IMR-90 (cell line): ENCODE results near the gene NKD1. TPM values are rescaled to one million over a fixed set of nuclear protein-coding genes. Genes with fewer than 3 reads are reported as not detected.

Experiments
- ATAC-seq: fragments of 200-7000 bp; cut with Tn5 transposase; 2 replicates; pipeline ENCODE4 v1.9.1; 2020; ENCODE audit warnings: low read depth, mild to moderate bottlenecking, moderate library complexity
- BruUV-seq: library from RNA; stranded (reverse); fragments of 400-500 nt; replicated peaks from 2 replicates; lab custom pipeline; 2021; lab: Mats Ljungman, UMichigan
- CTCF ChIA-PET: fragments of 300-600 bp; formaldehyde crosslinking; extraction: SDS; loops from one replicate; lab custom pipeline; 2021; ENCODE audit warnings: antibody characterized with exemption; lab: Yijun Ruan, JAX
- POLR2A ChIA-PET: fragments of 300-600 bp; sonication (Branson Sonifier 250); formaldehyde crosslinking; loops from one replicate; lab custom pipeline; 2022; ENCODE audit warnings: antibody characterized with exemption; ENCODE audit not compliant: unreplicated experiment; lab: Charles Lee
- DNase-seq: peaks from one replicate; pipeline ENCODE4 v3.0.0; 2013
- H2AFZ ChIP-seq: replicated peaks from 2 replicates; pipeline ENCODE3; 2013; ENCODE audit warnings: low read length, mild to moderate bottlenecking; ENCODE audit not compliant: poor library complexity
- H2AK5ac ChIP-seq: 2 replicates; pipeline ENCODE4 v1.6.1; 2013; ENCODE audit warnings: low read depth, low read length, inconsistent platforms
- H2AK9ac ChIP-seq: replicated peaks from 2 replicates; pipeline ENCODE3; 2013; ENCODE audit warnings: mild to moderate bottlenecking, low read depth, low read length, moderate library complexity; ENCODE audit not compliant: poor library complexity
- H2BK120ac ChIP-seq: 2 replicates; pipeline ENCODE4 v1.6.1; 2013; ENCODE audit warnings: low read depth, low read length, inconsistent platforms
- H2BK15ac ChIP-seq: 3 replicates; pipeline ENCODE4 v1.6.1; 2013; ENCODE audit warnings: low read depth, low read length, inconsistent platforms
- H2BK20ac ChIP-seq: 2 replicates; pipeline ENCODE4 v1.6.1; 2013; ENCODE audit warnings: low read depth, mild to moderate bottlenecking, inconsistent platforms, low read length, moderate library complexity
- H2BK5ac ChIP-seq: 2 replicates; pipeline ENCODE4 v1.6.1; 2013; ENCODE audit warnings: mild to moderate bottlenecking, low read depth, low read length, inconsistent platforms; ENCODE audit not compliant: poor library complexity, severe bottlenecking
- H3K14ac ChIP-seq: replicated peaks from 2 replicates; pipeline ENCODE4 v1.6.1; 2013; ENCODE audit warnings: low read depth, low read length, inconsistent platforms
- H3K18ac ChIP-seq: 2 replicates; pipeline ENCODE4 v1.6.1; 2013; ENCODE audit warnings: low read depth, low read length, control low read depth
- H3K23ac ChIP-seq: 2 replicates; pipeline ENCODE4 v1.6.1; 2013; ENCODE audit warnings: low read depth, low read length, inconsistent platforms
- H3K27ac ChIP-seq: 2 replicates; pipeline ENCODE4 v1.5.1; 2013; ENCODE audit warnings: mild to moderate bottlenecking, control low read depth, low read length; ENCODE audit not compliant: insufficient read depth
- H3K27me3 ChIP-seq: 2 replicates; pipeline ENCODE4 v1.6.1; 2013; ENCODE audit warnings: low read length; ENCODE audit not compliant: control insufficient read depth, insufficient read depth
- H3K36me3 ChIP-seq: 2 replicates; pipeline ENCODE4 v1.6.1; 2013; ENCODE audit warnings: low read length, mixed read lengths; ENCODE audit not compliant: control insufficient read depth, insufficient read depth
- H3K4ac ChIP-seq: 2 replicates; pipeline ENCODE4 v1.6.1; 2013; ENCODE audit warnings: low read depth, low read length, inconsistent platforms
- H3K4me1 ChIP-seq: 2 replicates; pipeline ENCODE4 v1.6.1; 2013; ENCODE audit warnings: low read length, mixed read lengths; ENCODE audit not compliant: control insufficient read depth, insufficient read depth
- H3K4me2 ChIP-seq: 2 replicates; pipeline ENCODE4 v1.6.1; 2013; ENCODE audit warnings: low read depth, mild to moderate bottlenecking, control low read depth, low read length, moderate library complexity
- H3K4me3 ChIP-seq: 2 replicates; pipeline ENCODE4 v1.5.1; 2013; ENCODE audit warnings: low read depth, mild to moderate bottlenecking, control low read depth, low read length, moderate library complexity; ENCODE audit not compliant: insufficient read depth
- H3K56ac ChIP-seq: 2 replicates; pipeline ENCODE4 v1.6.1; 2013; ENCODE audit warnings: low read length, inconsistent platforms; ENCODE audit not compliant: insufficient read depth; ENCODE audit errors: extremely low read depth
- H3K79me1 ChIP-seq, 2 experiments: 2 replicates each; pipeline ENCODE4 v1.6.1; 2013; ENCODE audit warnings: low read length in 2 of 2, inconsistent platforms in 1 of 2, low read depth in 1 of 2
- H3K9ac ChIP-seq: 2 replicates; pipeline ENCODE4 v1.6.1; 2013; ENCODE audit warnings: low read depth, low read length, control low read depth
- H3K9me1 ChIP-seq: 2 replicates; pipeline ENCODE4 v1.6.1; 2013; ENCODE audit warnings: low read length, inconsistent platforms; ENCODE audit not compliant: insufficient read depth
- H3K9me3 ChIP-seq: 2 replicates; pipeline ENCODE4 v1.6.1; 2013; ENCODE audit warnings: low read length; ENCODE audit not compliant: control insufficient read depth, insufficient read depth
- H4K20me1 ChIP-seq: 2 replicates; pipeline ENCODE4 v1.6.1; 2013; ENCODE audit warnings: low read length, inconsistent platforms; ENCODE audit not compliant: insufficient read depth
- H4K5ac ChIP-seq: 2 replicates; pipeline ENCODE4 v1.6.1; 2013; ENCODE audit warnings: mild to moderate bottlenecking, low read depth, low read length, control low read depth
- H4K8ac ChIP-seq, 2 experiments: 2 replicates each; pipeline ENCODE4 v1.6.1; 2013; ENCODE audit warnings: low read depth in 2 of 2, low read length in 2 of 2, control low read depth in 1 of 2, inconsistent platforms in 1 of 2
- H4K91ac ChIP-seq: 2 replicates; pipeline ENCODE4 v1.6.1; 2013; ENCODE audit warnings: low read depth, low read length, inconsistent platforms; ENCODE audit not compliant: insufficient read depth
- BHLHE40 ChIP-seq: fragments of 150-350 bp; IDR thresholded peaks from 2 replicates; pipeline ENCODE4 v1.6.1; 2016; ENCODE audit warnings: mild to moderate bottlenecking, low read depth, low read length
- CHD1 ChIP-seq: IDR thresholded peaks from 2 replicates; pipeline ENCODE4 v1.6.1; 2012; ENCODE audit warnings: low read depth, low read length, improper control_type of control experiment
- CTCF ChIP-seq: conservative IDR thresholded peaks from 2 replicates; pipeline ENCODE4 v1.5.1; 2012; ENCODE audit warnings: mild to moderate bottlenecking, low read depth, low read length, improper control_type of control experiment
- ELK1 ChIP-seq: fragments of 150-350 bp; IDR thresholded peaks from 2 replicates; pipeline ENCODE4 v1.6.1; 2016; ENCODE audit warnings: low read depth, mild to moderate bottlenecking, low read length, moderate library complexity, borderline replicate concordance
- MAFK ChIP-seq: IDR thresholded peaks from 2 replicates; pipeline ENCODE4 v1.6.1; 2012; ENCODE audit warnings: low read depth, low read length, improper control_type of control experiment
- MAZ ChIP-seq: IDR thresholded peaks from 2 replicates; pipeline ENCODE4 v1.6.1; 2012; ENCODE audit warnings: low read depth, mild to moderate bottlenecking, low read length, improper control_type of control experiment, moderate library complexity, borderline replicate concordance
- MXI1 ChIP-seq: IDR thresholded peaks from 2 replicates; pipeline ENCODE4 v1.6.1; 2012; ENCODE audit warnings: low read depth, mild to moderate bottlenecking, low read length, moderate library complexity, borderline replicate concordance
- NFE2L2 ChIP-seq: fragments of 150-350 bp; IDR thresholded peaks from 2 replicates; pipeline ENCODE4 v1.6.1; 2016; ENCODE audit warnings: low read depth, mild to moderate bottlenecking, low read length
- POLR2A ChIP-seq: IDR thresholded peaks from 2 replicates; pipeline ENCODE4 v1.6.1; 2012; ENCODE audit warnings: mild to moderate bottlenecking, low read depth, low read length
- RAD21 ChIP-seq: IDR thresholded peaks from 2 replicates; pipeline ENCODE4 v1.6.1; 2012; ENCODE audit warnings: low read length, improper control_type of control experiment
- RCOR1 ChIP-seq: IDR thresholded peaks from 2 replicates; pipeline ENCODE4 v1.6.1; 2012; ENCODE audit warnings: mild to moderate bottlenecking, low read length, improper control_type of control experiment; ENCODE audit not compliant: insufficient replicate concordance
- RFX5 ChIP-seq: IDR thresholded peaks from 2 replicates; pipeline ENCODE4 v1.8.0; 2012; ENCODE audit warnings: low read depth, mild to moderate bottlenecking, low read length, moderate library complexity
- SMC3 ChIP-seq: fragments of 150-350 bp; IDR thresholded peaks from 2 replicates; pipeline ENCODE4 v1.6.1; 2016; ENCODE audit warnings: low read depth, mild to moderate bottlenecking, antibody characterized with exemption, low read length, moderate library complexity
- USF2 ChIP-seq: fragments of 150-350 bp; IDR thresholded peaks from 2 replicates; pipeline ENCODE4 v1.6.1; 2017; ENCODE audit warnings: mild to moderate bottlenecking, antibody characterized with exemption, low read length, low read depth
- WGBS, 2 experiments: methylation state at CpG; one replicate each; pipeline versions ENCODE4 v1.1.5 to v1.1.7; 2013; ENCODE audit warnings: missing lambda C conversion rate in 2 of 2; ENCODE audit not compliant: insufficient read length in 1 of 2; ENCODE audit errors: extremely low coverage in 2 of 2; 5-methylcytosine and 5-hydroxymethylcytosine counted together
- dilution Hi-C: fragments of 300-500 bp; cut with HindIII; formaldehyde crosslinking; loops from one replicate; pipeline ENCODE4 v1.14.3; 2018; ENCODE audit warnings: low sequenced_read_pairs; ENCODE audit not compliant: unreplicated experiment
- in situ Hi-C: fragments of 300-500 bp; cut with MboI; formaldehyde crosslinking; loops from 3 replicates; pipeline ENCODE4 v1.14.3; 2019; ENCODE audit warnings: low sequenced_read_pairs, inconsistent platforms, mixed read lengths
- intact Hi-C: fragments of 100-400 bp; cut with micrococcal nuclease; formaldehyde crosslinking; loops from 2 replicates; pipeline ENCODE4 v1.10.0; 2022
- polyA plus RNA-seq, 3 experiments: library from polyadenylated mRNA; depleted of rRNA; stranded (reverse); fragments of >200 nt; gene quantifications; 2 replicates each; pipeline ENCODE4 v1.2.3, GENCODE V29; 2012; ENCODE audit warnings: low replicate concordance in 1 of 3
- total RNA-seq: library from RNA; depleted of rRNA; stranded (reverse); fragments of >200 nt; gene quantifications from 2 replicates; pipeline ENCODE4 v1.2.3, GENCODE V29; 2012

NKD1 gene
- total and polyA plus RNA-seq, 2 of the 4 experiments (the other 2 are of a cell fraction) = not detected

GRCh38 chr16:50688867-50689266 lies 140.7 kb downstream of the NKD1 start:
- BruUV-seq = no TSS peak
- Histone ChIP-seq H3K79me1 (no peaks in the 10 kb centered on the region), H3K4me1 (no peaks in the 10 kb centered on the region), H4K91ac (no peak overlapping the region), H4K8ac (no peak overlapping the region), H2AK5ac (no peak overlapping the region), H3K56ac (no peak overlapping the region), H4K20me1 (no peaks in the 10 kb centered on the region), H2BK15ac (no peak overlapping the region), H3K4ac (no peak overlapping the region), H3K9me1 (0 out of 2 replicates have a peak, but pooled peaks cover 4% of the 10 kb centered on the region), H3K23ac (no peak overlapping the region), H3K9me3 (no peaks in the 10 kb centered on the region), H2BK120ac (no peak overlapping the region), H3K4me2 (no peak overlapping the region), H3K18ac (no peak overlapping the region), H3K14ac (no peak overlapping the region), H3K4me3 (no peak overlapping the region), H3K9ac (no peak overlapping the region), H3K27me3 (peaks cover 18% of the 10 kb centered on the region), H2AK9ac (no peak overlapping the region), H3K36me3 (no peaks in the 10 kb centered on the region), H2AFZ (no peak overlapping the region), H4K5ac (no peak overlapping the region), H3K27ac (no peak overlapping the region), H2BK20ac (no peak overlapping the region), H2BK5ac (no peak overlapping the region)
- TF ChIP-seq RAD21 = no peak
- no peak for TF ChIP-seq USF2
- no peak for TF ChIP-seq MXI1
- TF ChIP-seq ELK1 = no peak
- TF ChIP-seq BHLHE40 = no peak
- TF ChIP-seq SMC3 = no peak
- TF ChIP-seq CHD1 = no peak
- no peak for TF ChIP-seq CTCF
- no peak for TF ChIP-seq RCOR1
- TF ChIP-seq POLR2A = no peak
- TF ChIP-seq MAFK = no peak
- no peak for TF ChIP-seq MAZ
- no peak for TF ChIP-seq RFX5
- TF ChIP-seq NFE2L2 = no peak
- no CpG with 5 or more reads among the region's 3 CpGs for WGBS, 2 experiments
- POLR2A ChIA-PET = no interaction called here
- dilution Hi-C loops (no loop called here), in situ Hi-C loops (loop anchor here (10.0 kb wide), 1 partner anchor 116 kb away; no protein-coding TSS in a partner anchor), intact Hi-C loops (no loop called here)
- CTCF ChIA-PET = interaction anchor here (0.6 kb wide), 1 partner anchor 1313 kb away, joined by 3 read pairs; no protein-coding TSS in a partner anchor
- DNase-seq (no peak), ATAC-seq (no peak)
